BJ (cell line): Measurements from ENCODE around the gene TTC27. TPM values are rescaled to one million over a fixed set of nuclear protein-coding genes. Genes with fewer than 3 reads are reported as not detected.

Experiments
- CTCF ChIA-PET: fragments of 350-600 bp; formaldehyde crosslinking; extraction: SDS; loops from one replicate; lab custom pipeline; 2021; ENCODE audit warnings: antibody characterized with exemption, inconsistent platforms; lab: Yijun Ruan, JAX
- POLR2A ChIA-PET: fragments of 300-600 bp; sonication (Branson Sonifier 250); formaldehyde crosslinking; extraction: SDS; loops from one replicate; lab custom pipeline; 2021; ENCODE audit warnings: antibody characterized with exemption; lab: Charles Lee
- DNase-seq: peaks from one replicate; pipeline ENCODE4 v3.0.0-alpha.2; 2011; ENCODE audit warnings: low read depth
- H3K27me3 ChIP-seq: 2 replicates; pipeline ENCODE4 v1.6.0; 2011; ENCODE audit warnings: low read length; ENCODE audit not compliant: control insufficient read depth, insufficient read depth
- H3K36me3 ChIP-seq: 2 replicates; pipeline ENCODE4 v1.5.1; 2011; ENCODE audit warnings: low read length; ENCODE audit not compliant: control insufficient read depth, insufficient read depth
- H3K4me3 ChIP-seq: 2 replicates; pipeline ENCODE4 v1.5.1; 2011; ENCODE audit warnings: low read depth, mild to moderate bottlenecking, control low read depth, low read length
- polyA plus RNA-seq: library from polyadenylated mRNA; depleted of rRNA; stranded (reverse); fragments of >200 nt; gene quantifications from 2 replicates; pipeline ENCODE4 v1.2.3, GENCODE V29; 2011
- TF ChIP-seq, protein P1 (sequence below): IDR thresholded peaks from 2 replicates; pipeline ENCODE4 v1.5.1; 2011; ENCODE audit warnings: low read depth, mild to moderate bottlenecking, control low read depth, inconsistent platforms, low read length, moderate library complexity; ENCODE audit not compliant: insufficient read depth

TTC27 gene
- polyA plus RNA-seq, 1 experiment: 10.4 TPM

- TF ChIP-seq, protein P1, sequence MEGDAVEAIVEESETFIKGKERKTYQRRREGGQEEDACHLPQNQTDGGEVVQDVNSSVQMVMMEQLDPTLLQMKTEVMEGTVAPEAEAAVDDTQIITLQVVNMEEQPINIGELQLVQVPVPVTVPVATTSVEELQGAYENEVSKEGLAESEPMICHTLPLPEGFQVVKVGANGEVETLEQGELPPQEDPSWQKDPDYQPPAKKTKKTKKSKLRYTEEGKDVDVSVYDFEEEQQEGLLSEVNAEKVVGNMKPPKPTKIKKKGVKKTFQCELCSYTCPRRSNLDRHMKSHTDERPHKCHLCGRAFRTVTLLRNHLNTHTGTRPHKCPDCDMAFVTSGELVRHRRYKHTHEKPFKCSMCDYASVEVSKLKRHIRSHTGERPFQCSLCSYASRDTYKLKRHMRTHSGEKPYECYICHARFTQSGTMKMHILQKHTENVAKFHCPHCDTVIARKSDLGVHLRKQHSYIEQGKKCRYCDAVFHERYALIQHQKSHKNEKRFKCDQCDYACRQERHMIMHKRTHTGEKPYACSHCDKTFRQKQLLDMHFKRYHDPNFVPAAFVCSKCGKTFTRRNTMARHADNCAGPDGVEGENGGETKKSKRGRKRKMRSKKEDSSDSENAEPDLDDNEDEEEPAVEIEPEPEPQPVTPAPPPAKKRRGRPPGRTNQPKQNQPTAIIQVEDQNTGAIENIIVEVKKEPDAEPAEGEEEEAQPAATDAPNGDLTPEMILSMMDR: no peak
- ChIA-PET CTCF (no interaction called here), POLR2A (no interaction called here)
- no peaks in the 10 kb centered on the region for H3K27me3 ChIP-seq
- H3K36me3 ChIP-seq: no peaks in the 10 kb centered on the region
- DNase-seq: no peak
- H3K4me3 ChIP-seq: no peak overlapping the region
These were observed 232.5 kb downstream of the TTC27 start for GRCh38 chr2:32860385-32860784.

DNA sequence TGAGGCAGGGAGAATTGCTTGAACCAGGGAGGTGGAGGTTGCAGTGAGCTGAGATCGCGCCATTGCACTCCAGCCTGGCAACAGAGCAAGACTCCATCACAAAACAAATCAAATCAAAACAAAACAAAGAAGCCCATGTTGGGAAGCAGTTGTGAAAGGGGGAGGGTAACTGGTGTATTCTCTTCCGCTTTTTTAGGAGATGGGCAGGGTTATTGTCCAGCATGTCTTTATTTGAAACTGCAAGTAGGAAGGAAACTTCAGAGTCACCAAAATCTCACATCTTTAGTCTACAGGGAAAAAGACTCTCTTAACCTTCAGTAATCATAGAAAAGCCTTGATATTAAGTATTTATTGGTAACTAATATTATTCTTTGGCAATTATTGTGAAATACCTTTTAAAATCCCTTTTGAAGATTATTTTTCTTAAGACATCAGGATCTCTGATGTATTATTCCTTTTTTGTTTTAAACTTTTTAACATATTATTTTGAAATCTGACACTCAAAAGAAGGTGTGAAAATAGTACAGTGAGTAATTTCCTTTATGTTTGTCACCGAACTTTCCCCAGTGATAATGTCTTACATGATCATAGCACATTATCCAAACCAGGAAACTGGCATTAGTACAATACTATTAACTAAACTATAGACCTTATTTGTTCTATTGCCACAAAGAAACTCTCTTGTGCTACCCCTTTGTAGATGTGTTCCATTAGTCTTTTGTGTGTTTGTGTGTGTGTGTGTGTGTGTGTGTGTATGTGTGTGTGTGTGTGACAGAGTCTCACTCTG, 234.6 kb downstream of the TTC27 start:
- POLR2A ChIA-PET: no interaction called here
- TF ChIP-seq, protein P1: no peak
- DNase-seq: no peak
- no peaks in the 10 kb centered on the region for H3K36me3 ChIP-seq
- CTCF ChIA-PET: no interaction called here
- H3K4me3 ChIP-seq: no peak overlapping the region
- no peaks in the 10 kb centered on the region for H3K27me3 ChIP-seq

DNA sequence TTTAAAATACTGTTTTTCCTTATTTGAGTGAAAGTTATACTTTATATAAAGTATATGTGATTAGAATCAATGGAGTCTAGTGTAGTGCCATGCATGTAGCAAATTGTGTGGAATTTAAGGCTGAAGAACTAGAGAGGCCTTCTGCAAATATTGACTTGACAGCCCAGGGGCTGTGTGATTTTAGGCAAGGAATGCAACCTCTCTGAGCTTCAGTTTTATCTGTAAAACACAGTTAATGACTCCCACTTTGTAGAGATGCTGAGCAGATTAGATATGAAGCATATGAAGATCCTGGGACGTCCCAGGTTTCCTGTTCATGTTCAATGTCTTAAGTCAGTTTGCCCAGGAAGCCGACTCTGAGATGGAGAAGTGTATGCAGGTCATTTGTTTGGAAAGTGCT, 235.5 kb downstream of the TTC27 start:
- no peak overlapping the region for H3K4me3 ChIP-seq
- H3K36me3 ChIP-seq: no peaks in the 10 kb centered on the region
- ChIA-PET CTCF (interaction anchor here (0.6 to 1.3 kb wide), 2 partner anchors 16 to 208 kb away, joined by 3 to 4 read pairs; no protein-coding TSS in a partner anchor), POLR2A (no interaction called here)
- TF ChIP-seq, protein P1: no peak
- no peaks in the 10 kb centered on the region for H3K27me3 ChIP-seq
- no peak for DNase-seq

- no peaks in the 10 kb centered on the region for H3K36me3 ChIP-seq
- POLR2A ChIA-PET: interaction anchor here (0.6 kb wide), 1 partner anchor 83 kb away, joined by 3 read pairs; no protein-coding TSS in a partner anchor
- CTCF ChIA-PET: interaction anchor here (0.6 to 1.3 kb wide), 3 partner anchors 16 to 208 kb away, joined by 3 to 4 read pairs (median 3); no protein-coding TSS in a partner anchor
- no peaks in the 10 kb centered on the region for H3K27me3 ChIP-seq
- no peak overlapping the region for H3K4me3 ChIP-seq
- no peak for DNase-seq
- TF ChIP-seq, protein P1: no peak
These were observed 236.0 kb downstream of the TTC27 start for GRCh38 chr2:32863803-32864202.

GRCh38 chr2:32864334-32865111, 236.7 kb downstream of the TTC27 start:
- H3K4me3 ChIP-seq: no peak overlapping the region
- TF ChIP-seq, protein P1: no peak
- H3K27me3 ChIP-seq: no peaks in the 10 kb centered on the region
- ChIA-PET CTCF (interaction anchor here (0.6 to 1.3 kb wide), 3 partner anchors 17 to 188 kb away, joined by 3 read pairs; no protein-coding TSS in a partner anchor), POLR2A (interaction anchor here (0.6 to 1.1 kb wide), 2 partner anchors 19 to 83 kb away, joined by 3 to 4 read pairs; no protein-coding TSS in a partner anchor)
- peak; percentile 82 for DNase-seq
- no peaks in the 10 kb centered on the region for H3K36me3 ChIP-seq
